ENCODE results near the gene IGFALS. TPM values are rescaled to one million over a fixed set of nuclear protein-coding genes. Genes with fewer than 3 reads are reported as not detected.
A peak's percentile ranks its signal among the peaks of the same experiment; 100 is the strongest.

IGFALS gene
- total RNA-seq, 1 experiment from 2014 or later: not detected

DNA sequence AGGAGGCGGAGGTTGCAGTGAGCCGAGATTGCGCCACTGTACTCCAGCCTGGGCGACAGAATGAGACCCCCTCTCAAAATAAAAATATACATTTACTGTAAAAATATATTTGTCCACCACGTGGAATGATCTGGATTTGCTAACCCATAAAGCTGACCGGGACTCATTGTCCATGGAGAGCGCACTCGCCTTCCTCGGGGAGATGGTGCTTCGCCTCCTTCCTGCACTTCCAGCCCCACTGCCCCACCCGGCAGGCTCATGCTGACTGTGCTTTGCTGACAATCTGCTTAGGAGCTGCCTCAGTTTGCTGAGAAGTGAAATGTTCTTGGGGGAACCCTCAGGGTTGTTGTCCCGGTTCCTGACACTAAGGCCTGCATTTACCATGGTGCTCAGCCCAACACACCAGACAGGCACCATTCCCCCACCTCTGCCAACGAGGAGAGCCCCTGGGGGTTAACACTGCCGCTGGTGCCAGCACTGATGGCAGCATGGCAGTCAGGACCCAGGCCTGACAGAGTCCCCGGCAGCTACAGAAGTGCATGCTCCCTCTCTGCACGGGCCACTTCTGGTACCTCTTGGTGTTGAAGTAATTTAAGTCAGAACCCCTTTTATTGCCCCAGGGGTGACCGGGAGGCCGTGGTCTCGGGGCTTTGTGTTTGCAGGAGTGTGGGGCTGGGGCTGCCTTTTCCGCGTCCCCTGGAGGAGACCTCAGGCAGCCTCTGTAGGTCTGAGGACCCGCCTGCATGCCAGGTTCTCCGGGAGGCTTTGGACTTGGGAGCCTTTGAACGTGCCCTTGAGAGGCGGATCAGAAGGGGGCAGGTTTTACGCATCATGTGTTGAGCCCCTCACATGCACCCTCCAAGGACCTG lies 8.3 kb downstream of the IGFALS start:
- Mint-ChIP-seq H3K27me3 (ENCODE audit: unreplicated experiment) (no peaks in the 10 kb centered on the region), H3K27ac (ENCODE audit: unreplicated experiment) (no peak overlapping the region), H3K36me3 (ENCODE audit: insufficient read depth, unreplicated experiment) (peaks cover 74% of the 10 kb centered on the region), H3K9me3 (ENCODE audit: low read depth, unreplicated experiment) (no peaks in the 10 kb centered on the region), H3K4me1 (ENCODE audit: low read depth, unreplicated experiment) (peaks cover 13% of the 10 kb centered on the region), H3K4me3 (ENCODE audit: low read depth, unreplicated experiment) (peak overlapping the region; percentile 12)
- CTCF ChIA-PET: interaction anchor here (0.7 kb wide), 1 partner anchor 10 kb away, joined by 3 read pairs; no protein-coding TSS in a partner anchor
- no TSS peak for BruUV-seq (replicated peaks)
- no peak for DNase-seq
- TF ChIP-seq, protein P1, sequence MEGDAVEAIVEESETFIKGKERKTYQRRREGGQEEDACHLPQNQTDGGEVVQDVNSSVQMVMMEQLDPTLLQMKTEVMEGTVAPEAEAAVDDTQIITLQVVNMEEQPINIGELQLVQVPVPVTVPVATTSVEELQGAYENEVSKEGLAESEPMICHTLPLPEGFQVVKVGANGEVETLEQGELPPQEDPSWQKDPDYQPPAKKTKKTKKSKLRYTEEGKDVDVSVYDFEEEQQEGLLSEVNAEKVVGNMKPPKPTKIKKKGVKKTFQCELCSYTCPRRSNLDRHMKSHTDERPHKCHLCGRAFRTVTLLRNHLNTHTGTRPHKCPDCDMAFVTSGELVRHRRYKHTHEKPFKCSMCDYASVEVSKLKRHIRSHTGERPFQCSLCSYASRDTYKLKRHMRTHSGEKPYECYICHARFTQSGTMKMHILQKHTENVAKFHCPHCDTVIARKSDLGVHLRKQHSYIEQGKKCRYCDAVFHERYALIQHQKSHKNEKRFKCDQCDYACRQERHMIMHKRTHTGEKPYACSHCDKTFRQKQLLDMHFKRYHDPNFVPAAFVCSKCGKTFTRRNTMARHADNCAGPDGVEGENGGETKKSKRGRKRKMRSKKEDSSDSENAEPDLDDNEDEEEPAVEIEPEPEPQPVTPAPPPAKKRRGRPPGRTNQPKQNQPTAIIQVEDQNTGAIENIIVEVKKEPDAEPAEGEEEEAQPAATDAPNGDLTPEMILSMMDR (IDR thresholded peaks at IDR 0.05; ENCODE audit: unreplicated experiment): no peak
- intact Hi-C loops (cut with micrococcal nuclease; ENCODE audit: unreplicated experiment): no loop called here

DNA sequence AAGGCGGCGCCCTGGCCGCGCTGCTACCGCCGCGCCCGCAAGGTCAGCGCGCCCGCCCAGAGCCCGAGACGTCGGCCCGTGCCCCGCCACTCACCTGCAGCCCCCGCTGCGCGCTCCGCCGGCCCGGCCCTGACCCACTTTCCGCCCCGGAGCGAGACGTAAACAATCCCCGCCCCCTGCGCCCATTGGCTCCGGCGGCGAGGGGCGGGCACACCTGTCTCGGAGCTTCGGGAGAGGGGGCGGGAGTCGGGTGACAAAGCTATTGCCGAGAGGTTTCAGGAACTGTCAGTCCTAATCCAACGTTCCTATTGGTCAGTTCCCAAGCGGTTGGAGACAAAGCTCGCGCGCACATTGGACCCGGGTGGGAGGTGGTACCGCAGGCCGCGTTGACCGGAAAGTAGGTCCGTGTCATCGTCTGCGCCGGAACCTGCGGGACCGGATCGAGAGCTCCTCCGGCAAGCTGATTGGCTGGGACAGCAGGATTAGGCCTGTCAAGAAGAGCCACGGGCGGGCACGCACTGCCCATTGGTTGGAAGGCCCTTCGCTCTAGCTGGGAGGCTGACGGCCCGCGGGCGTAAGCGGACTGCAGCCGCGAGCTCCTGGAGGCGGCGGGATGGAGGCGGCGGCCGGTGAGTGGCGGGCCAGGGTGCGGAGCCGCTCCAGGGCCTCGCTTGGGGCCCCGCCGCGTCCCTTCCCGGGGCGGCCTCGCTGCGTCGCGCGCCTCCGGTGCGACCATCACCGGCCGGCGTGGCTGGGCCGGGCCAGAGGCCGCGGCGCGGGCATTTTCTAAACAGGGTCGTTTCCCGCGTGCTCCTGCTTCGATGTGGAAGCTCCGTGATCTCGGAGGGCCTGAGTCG lies 10.9 kb downstream of the IGFALS start, which contains the start of the genes NUBP2 and SPSB3:
Gene NUBP2, plus strand, starts transcription at position 553 of the 857 bp plus-strand sequence. Its CDS starts 61 bp downstream, at position 614.
Gene SPSB3, minus strand, starts transcription at position 164 of the 857 bp plus-strand sequence. CDS start 1,088 bp downstream, outside the sequence.
- Mint-ChIP-seq H3K4me3 (ENCODE audit: low read depth, unreplicated experiment) (peak within 1 kb of the TSS; percentile 91), H3K27me3 (ENCODE audit: unreplicated experiment) (no peaks in the 10 kb centered on the region), H3K27ac (ENCODE audit: unreplicated experiment) (peak within 1 kb of the TSS; percentile 94), H3K36me3 (ENCODE audit: insufficient read depth, unreplicated experiment) (peaks cover 84% of the 10 kb centered on the region), H3K9me3 (ENCODE audit: low read depth, unreplicated experiment) (no peaks in the 10 kb centered on the region), H3K4me1 (ENCODE audit: low read depth, unreplicated experiment) (peaks cover 13% of the 10 kb centered on the region)
- CTCF ChIA-PET: interaction anchor here (0.5 to 1.2 kb wide), 6 partner anchors 9 to 971 kb away, joined by 3 to 19 read pairs (median 4); partner anchors contain the start of genes EME2, FAHD1 and MRPS34
- TF ChIP-seq, protein P1 (IDR thresholded peaks at IDR 0.05; ENCODE audit: unreplicated experiment): no peak
- DNase-seq: peak; percentile 100
- intact Hi-C loops (cut with micrococcal nuclease; ENCODE audit: unreplicated experiment): no loop called here
- BruUV-seq (replicated peaks): no TSS peak

DNA sequence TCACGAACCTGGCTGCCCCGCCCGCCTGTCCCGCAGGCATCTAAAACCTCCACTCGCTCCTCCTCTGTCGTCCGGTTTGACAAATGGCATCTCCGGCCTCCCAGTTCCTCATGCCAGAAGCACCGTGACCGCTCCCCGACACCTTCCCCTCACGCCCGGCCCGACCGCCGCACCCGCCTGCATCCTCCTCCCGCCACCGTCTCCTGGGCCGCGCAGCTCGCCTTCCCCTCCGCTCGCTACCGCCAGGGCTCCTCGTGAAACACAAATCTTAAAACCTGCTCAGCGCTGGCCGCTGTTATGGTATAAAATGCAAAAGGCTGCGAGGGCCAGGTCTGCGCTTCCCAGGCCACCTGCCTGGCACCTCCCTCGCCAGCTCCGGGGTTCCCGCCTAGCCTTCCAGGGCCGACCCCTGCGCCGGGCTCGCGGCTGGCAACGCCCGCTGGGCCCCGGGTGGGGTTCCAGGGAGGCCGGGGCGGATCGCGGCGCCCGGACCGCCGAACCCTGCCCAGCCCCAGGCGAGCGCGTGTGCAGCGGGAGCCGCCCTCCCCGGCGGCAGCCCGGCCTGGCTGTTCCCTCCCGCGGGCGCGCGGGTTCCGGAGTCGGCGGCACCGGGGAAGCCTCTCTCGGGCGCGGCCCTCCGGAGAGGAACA lies 11.6 kb downstream of the IGFALS start:
- no TSS peak for BruUV-seq (replicated peaks)
- no peaks in the 10 kb centered on the region for H3K27me3 Mint-ChIP-seq (ENCODE audit: unreplicated experiment)
- H3K4me1 Mint-ChIP-seq (ENCODE audit: low read depth, unreplicated experiment): peaks cover 13% of the 10 kb centered on the region
- CTCF ChIA-PET: interaction anchor here (0.6 to 1.2 kb wide), 4 partner anchors 8 to 108 kb away, joined by 4 to 19 read pairs (median 5); partner anchors contain the start of genes EME2 and MRPS34
- TF ChIP-seq, protein P1 (IDR thresholded peaks at IDR 0.05; ENCODE audit: unreplicated experiment): peak; percentile 30
- peak overlapping the region; percentile 94 for H3K27ac Mint-ChIP-seq (ENCODE audit: unreplicated experiment)
- peaks cover 90% of the 10 kb centered on the region for H3K36me3 Mint-ChIP-seq (ENCODE audit: insufficient read depth, unreplicated experiment)
- H3K4me3 Mint-ChIP-seq (ENCODE audit: low read depth, unreplicated experiment): peak overlapping the region; percentile 91
- H3K9me3 Mint-ChIP-seq (ENCODE audit: low read depth, unreplicated experiment): no peaks in the 10 kb centered on the region
- peak; percentile 59 for DNase-seq
- intact Hi-C loops (cut with micrococcal nuclease; ENCODE audit: unreplicated experiment): no loop called here

DNA sequence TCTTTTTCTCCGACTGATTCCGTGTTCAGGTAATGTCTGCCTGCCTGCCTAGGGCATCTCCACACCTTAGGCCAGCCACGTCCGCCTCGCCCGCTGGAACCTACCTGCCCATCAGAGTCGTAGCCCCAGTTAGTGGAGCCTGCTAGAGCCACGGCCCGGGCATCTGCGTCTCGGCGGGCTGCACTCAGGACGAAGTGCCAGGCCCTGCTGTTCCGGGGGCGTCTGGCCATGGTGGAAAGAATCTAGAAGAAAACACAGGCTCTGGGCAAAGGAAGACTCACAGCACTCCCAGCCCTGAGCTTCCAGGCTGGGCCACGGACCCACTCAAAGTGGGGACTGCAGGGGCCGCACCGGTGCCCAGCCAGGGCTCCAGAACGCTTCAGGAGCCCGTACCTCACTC lies 12.3 kb downstream of the IGFALS start:
- BruUV-seq (replicated peaks): no TSS peak
- peak overlapping the region; percentile 91 for H3K4me3 Mint-ChIP-seq (ENCODE audit: low read depth, unreplicated experiment)
- H3K27ac Mint-ChIP-seq (ENCODE audit: unreplicated experiment): peak overlapping the region; percentile 94
- no peaks in the 10 kb centered on the region for H3K9me3 Mint-ChIP-seq (ENCODE audit: low read depth, unreplicated experiment)
- H3K36me3 Mint-ChIP-seq (ENCODE audit: insufficient read depth, unreplicated experiment): peaks cover 91% of the 10 kb centered on the region
- H3K4me1 Mint-ChIP-seq (ENCODE audit: low read depth, unreplicated experiment): peaks cover 13% of the 10 kb centered on the region
- TF ChIP-seq, protein P1 (IDR thresholded peaks at IDR 0.05; ENCODE audit: unreplicated experiment): no peak
- intact Hi-C loops (cut with micrococcal nuclease; ENCODE audit: unreplicated experiment): no loop called here
- CTCF ChIA-PET: interaction anchor here (0.6 kb wide), 1 partner anchor 109 kb away, joined by 6 read pairs; no protein-coding TSS in a partner anchor
- DNase-seq: no peak
- no peaks in the 10 kb centered on the region for H3K27me3 Mint-ChIP-seq (ENCODE audit: unreplicated experiment)

Measured in Calu3 (cell line).